ENCODE data around the gene MYL9.

- TF ChIP-seq POLR2AphosphoS5 (IDR thresholded peaks at IDR 0.05; ENCODE audit: low read depth, low read length) (no peak), CTCF (IDR thresholded peaks at IDR 0.05 in 2 of 3, conservative IDR thresholded peaks at IDR 0.05 in 1 of 3; ENCODE audit: borderline replicate concordance in 1 of 3, insufficient read depth in 1 of 3, low read depth in 2 of 3, low read length in 2 of 3) (no peak), RAD21 (IDR thresholded peaks at IDR 0.05; ENCODE audit: low read depth) (no peak), POLR2A (IDR thresholded peaks at IDR 0.05; ENCODE audit: borderline replicate concordance, extremely low read depth, insufficient read depth, insufficient read length) (no peak), EZH2 (IDR thresholded peaks at IDR 0.05) (no peak), YY1 (IDR thresholded peaks at IDR 0.05; ENCODE audit: extremely low read depth, insufficient replicate concordance, low read depth, low read length) (no peak)
Measured at GRCh38 chr20:36582322-36582721, 41.0 kb downstream of the MYL9 start.

Measured in HCT116 (cell line).